GM23248 (cell line): ENCODE results near the gene ZNF474. TPM values are rescaled to one million over a fixed set of nuclear protein-coding genes. Genes with fewer than 3 reads are reported as not detected.

Experiments
- DNase-seq: peaks from one replicate; pipeline ENCODE4 v3.0.0-alpha.2; 2015
- H2AFZ ChIP-seq: fragments of 200-600 bp; sonication (generic); 2 replicates; pipeline ENCODE4 v1.6.1; 2016; ENCODE audit warnings: antibody characterized with exemption
- H3F3A ChIP-seq: fragments of 200-600 bp; sonication (generic); 2 replicates; pipeline ENCODE4 v1.6.1; 2016; ENCODE audit warnings: mild to moderate bottlenecking, antibody characterized with exemption, mixed run types; ENCODE audit not compliant: insufficient read depth
- H3K27ac ChIP-seq: fragments of 200-600 bp; sonication (generic); 2 replicates; pipeline ENCODE4 v1.5.1; 2016; ENCODE audit warnings: mild to moderate bottlenecking
- H3K27me3 ChIP-seq: fragments of 200-600 bp; sonication (generic); replicated peaks from 2 replicates; pipeline ENCODE4 v1.6.1; 2016; ENCODE audit warnings: mild to moderate bottlenecking; ENCODE audit not compliant: insufficient read depth
- H3K36me3 ChIP-seq: fragments of 200-600 bp; sonication (generic); 2 replicates; pipeline ENCODE4 v1.6.1; 2016; ENCODE audit warnings: low read depth, mild to moderate bottlenecking
- H3K4me1 ChIP-seq: fragments of 200-600 bp; sonication (generic); 2 replicates; pipeline ENCODE4 v1.6.1; 2016; ENCODE audit warnings: mild to moderate bottlenecking; ENCODE audit not compliant: insufficient read depth
- H3K4me2 ChIP-seq: fragments of 200-600 bp; sonication (generic); one replicate; pipeline ENCODE4 v1.6.1; 2016; ENCODE audit warnings: mild to moderate bottlenecking; ENCODE audit not compliant: unreplicated experiment
- H3K4me3 ChIP-seq: fragments of 200-600 bp; sonication (generic); 2 replicates; pipeline ENCODE4 v1.5.1; 2016; ENCODE audit warnings: mild to moderate bottlenecking
- H3K79me2 ChIP-seq: fragments of 200-600 bp; sonication (generic); 2 replicates; pipeline ENCODE4 v1.6.1; 2016; ENCODE audit warnings: mild to moderate bottlenecking; ENCODE audit not compliant: insufficient read depth
- H3K9ac ChIP-seq: fragments of 200-600 bp; sonication (generic); 2 replicates; pipeline ENCODE4 v1.6.1; 2016; ENCODE audit warnings: mild to moderate bottlenecking
- H3K9me2 ChIP-seq: fragments of 200-600 bp; sonication (generic); 2 replicates; pipeline ENCODE4 v1.6.1; 2016; ENCODE audit warnings: mixed run types, mild to moderate bottlenecking, moderate library complexity; ENCODE audit not compliant: insufficient read depth
- H3K9me3 ChIP-seq: fragments of 200-600 bp; sonication (generic); one replicate; pipeline ENCODE4 v1.6.1; 2017; ENCODE audit warnings: low read depth
- H4K20me1 ChIP-seq: fragments of 200-600 bp; sonication (generic); 2 replicates; pipeline ENCODE4 v1.6.0; 2016; ENCODE audit not compliant: insufficient read depth
- EZH2 ChIP-seq: fragments of 200-600 bp; sonication (generic); IDR thresholded peaks from 2 replicates; pipeline ENCODE4 v1.6.1; 2018; ENCODE audit warnings: antibody characterized with exemption, mild to moderate bottlenecking; ENCODE audit not compliant: insufficient read depth, poor library complexity, severe bottlenecking
- EZH2phosphoT487 ChIP-seq: fragments of 200-600 bp; sonication (generic); IDR thresholded peaks from 2 replicates; pipeline ENCODE4 v1.6.1; 2018; ENCODE audit warnings: antibody characterized with exemption, moderate library complexity, mild to moderate bottlenecking, low read depth; ENCODE audit not compliant: insufficient read depth
- WGBS, 2 experiments: methylation state at CpG; one replicate each; pipeline ENCODE4 v1.1.6; 2015 to 2017; ENCODE audit warnings: low lambda C conversion rate in 2 of 2, low coverage in 1 of 2; ENCODE audit errors: missing lambda C conversion rate in 2 of 2; 5-methylcytosine and 5-hydroxymethylcytosine counted together
- in situ Hi-C: fragments of 300-500 bp; cut with MboI; formaldehyde crosslinking; loops from 2 replicates; pipeline ENCODE4 v1.15.0; 2020
- polyA plus RNA-seq: library from polyadenylated mRNA; unstranded; fragments of >200 nt; fragmentation: Nextera tagmentation; extraction: Ambion mirVana; gene quantifications from 2 replicates; pipeline ENCODE4 v1.2.1, GENCODE V29; 2016
- total RNA-seq: library from RNA; depleted of rRNA; stranded (reverse); fragments of >200 nt; shearing (Covaris generic); gene quantifications from 2 replicates; pipeline ENCODE4 v1.2.3, GENCODE V29; 2014

The ZNF474 gene
- total and polyA plus RNA-seq, 2 experiments from 2014 or later, result 0.21 to 0.43 TPM

GRCh38 chr5:122102825-122103224, 26.5 kb upstream of the ZNF474 start:
- no peaks in the 10 kb centered on the region for H3K36me3 ChIP-seq
- H3K27me3 ChIP-seq, result no peaks in the 10 kb centered on the region
- WGBS, 2 experiments, result 6 to 18% methylated on average over 1 of the region's 1 CpG
- peak overlapping the region; percentile 26 for H2AFZ ChIP-seq
- peak overlapping the region; percentile 5 for H3K4me2 ChIP-seq
- H3K79me2 ChIP-seq, result no peaks in the 10 kb centered on the region
- peaks cover 4% of the 10 kb centered on the region; the same call in 1 of the 2 replicates for H3F3A ChIP-seq
- H3K4me3 ChIP-seq, result no peak overlapping the region
- no peaks in the 10 kb centered on the region for H3K9me2 ChIP-seq
- DNase-seq, result peak; percentile 75
- H3K27ac ChIP-seq, result peak overlapping the region; percentile 35
- no peaks in the 10 kb centered on the region for H4K20me1 ChIP-seq
- TF ChIP-seq EZH2phosphoT487 (no peak), EZH2 (no peak)
- H3K9me3 ChIP-seq, result no peaks in the 10 kb centered on the region
- H3K4me1 ChIP-seq, result peaks cover 31% of the 10 kb centered on the region
- peak overlapping the region; percentile 20; the same call in 1 of the 2 replicates for H3K9ac ChIP-seq
- in situ Hi-C loops, result no loop called here

- in situ Hi-C loops, result no loop called here
- H3K9me3 ChIP-seq, result no peaks in the 10 kb centered on the region
These were observed 23.4 kb upstream of the ZNF474 start for GRCh38 chr5:122105909-122106308.

GRCh38 chr5:122107016-122107415, 22.3 kb upstream of the ZNF474 start:
- Histone ChIP-seq H3K27ac (no peak overlapping the region), H4K20me1 (no peaks in the 10 kb centered on the region), H3K9me2 (no peaks in the 10 kb centered on the region), H3K79me2 (no peaks in the 10 kb centered on the region), H3K4me1 (peaks cover 13% of the 10 kb centered on the region; the same call in 1 of the 2 replicates), H3K36me3 (no peaks in the 10 kb centered on the region), H3K4me2 (no peak overlapping the region), H3K27me3 (no peaks in the 10 kb centered on the region), H3K4me3 (no peak overlapping the region), H3K9me3 (no peaks in the 10 kb centered on the region), H3F3A (peaks cover 1% of the 10 kb centered on the region; the same call in 1 of the 2 replicates), H3K9ac (no peak overlapping the region), H2AFZ (no peak overlapping the region)
- TF ChIP-seq EZH2phosphoT487 (no peak), EZH2 (no peak)
- WGBS, 2 experiments, result 96 to 97% methylated on average over 4 of the region's 4 CpGs
- in situ Hi-C loops, result no loop called here
- DNase-seq, result no peak

More at GRCh38 chr5:122105909-122106308, 23.4 kb upstream of the ZNF474 start:
- Histone ChIP-seq H3K79me2 (no peaks in the 10 kb centered on the region), H3K36me3 (no peaks in the 10 kb centered on the region), H3K9me2 (no peaks in the 10 kb centered on the region), H3F3A (peaks cover 4% of the 10 kb centered on the region; the same call in 1 of the 2 replicates), H3K4me1 (peaks cover 17% of the 10 kb centered on the region; the same call in 1 of the 2 replicates), H3K27me3 (no peaks in the 10 kb centered on the region), H3K9ac (no peak overlapping the region), H3K4me3 (no peak overlapping the region), H2AFZ (no peak overlapping the region), H3K4me2 (no peak overlapping the region), H3K27ac (no peak overlapping the region), H4K20me1 (no peaks in the 10 kb centered on the region)
- no peak for DNase-seq
- 93 to 96% methylated on average over 2 of the region's 2 CpGs for WGBS, 2 experiments
- no peak for TF ChIP-seq EZH2phosphoT487
- TF ChIP-seq EZH2, result no peak

- no peak overlapping the region for H3K27ac ChIP-seq
- no peak overlapping the region for H3K9ac ChIP-seq
- no peak overlapping the region for H3K4me2 ChIP-seq
- H3K79me2 ChIP-seq, result no peaks in the 10 kb centered on the region
- DNase-seq, result no peak
- 30 to 34% methylated on average over 3 of the region's 3 CpGs for WGBS, 2 experiments
- H4K20me1 ChIP-seq, result no peaks in the 10 kb centered on the region
- no peaks in the 10 kb centered on the region for H3K4me1 ChIP-seq
- no peak overlapping the region for H3K4me3 ChIP-seq
- in situ Hi-C loops, result no loop called here
- H3F3A ChIP-seq, result no peaks in the 10 kb centered on the region
- no peaks in the 10 kb centered on the region for H3K9me2 ChIP-seq
- no peaks in the 10 kb centered on the region for H3K36me3 ChIP-seq
- TF ChIP-seq EZH2phosphoT487 (no peak), EZH2 (no peak)
- H3K27me3 ChIP-seq, result no peaks in the 10 kb centered on the region
- H3K9me3 ChIP-seq, result no peaks in the 10 kb centered on the region
- H2AFZ ChIP-seq, result peak overlapping the region; percentile 47
These were observed 18.4 kb upstream of the ZNF474 start for GRCh38 chr5:122110987-122111386.

GRCh38 chr5:122111460-122111859, 17.9 kb upstream of the ZNF474 start:
- Histone ChIP-seq H3K79me2 (no peaks in the 10 kb centered on the region), H3K36me3 (no peaks in the 10 kb centered on the region), H3K9ac (no peak overlapping the region), H3F3A (no peaks in the 10 kb centered on the region), H4K20me1 (no peaks in the 10 kb centered on the region), H3K4me2 (no peak overlapping the region), H3K27ac (no peak overlapping the region), H3K9me2 (no peaks in the 10 kb centered on the region), H3K27me3 (no peaks in the 10 kb centered on the region), H3K4me3 (no peak overlapping the region), H2AFZ (0 out of 2 replicates have a peak overlapping the region, but pooled peaks have one; percentile 47), H3K4me1 (no peaks in the 10 kb centered on the region), H3K9me3 (no peaks in the 10 kb centered on the region)
- TF ChIP-seq EZH2phosphoT487, result no peak
- no peak for TF ChIP-seq EZH2
- WGBS, 2 experiments, result 41 to 47% methylated on average over 5 of the region's 5 CpGs
- in situ Hi-C loops, result no loop called here
- DNase-seq, result no peak
